ENCODE measurements around the gene USP7. TPM values are rescaled to one million over a fixed set of nuclear protein-coding genes. Genes with fewer than 3 reads are reported as not detected.
"Not testable (repeated sequence)": the region's sequence is repeated elsewhere in the genome, so short reads cannot be mapped to it uniquely, and the experiment has no call there.

Gene USP7
- total RNA-seq, 1 donor from 2014 or later, result 181 TPM

GRCh38 chr16:8929086-8929748 is 34.5 kb downstream of the USP7 start:
- intact Hi-C loops (cut with micrococcal nuclease), result no loop called here

- intact Hi-C loops (cut with micrococcal nuclease), result no loop called here
These were observed 35.2 kb downstream of the USP7 start for GRCh38 chr16:8928467-8928957.

GRCh38 chr16:8926827-8927226 is 36.9 kb downstream of the USP7 start:
- intact Hi-C loops (cut with micrococcal nuclease), result no loop called here

GRCh38 chr16:8925455-8925854 is 38.3 kb downstream of the USP7 start:
- intact Hi-C loops (cut with micrococcal nuclease), result no loop called here

- intact Hi-C loops (cut with micrococcal nuclease), result no loop called here
These were observed 39.5 kb downstream of the USP7 start for GRCh38 chr16:8924214-8924613.

GRCh38 chr16:8923199-8923598 is 40.5 kb downstream of the USP7 start:
- intact Hi-C loops (cut with micrococcal nuclease), result no loop called here

GRCh38 chr16:8921347-8921984 is 42.2 kb downstream of the USP7 start:
- intact Hi-C loops (cut with micrococcal nuclease), result no loop called here

- intact Hi-C loops (cut with micrococcal nuclease), result no loop called here
These were observed 42.9 kb downstream of the USP7 start for GRCh38 chr16:8920645-8921346.

GRCh38 chr16:8919934-8920462 is 43.7 kb downstream of the USP7 start:
- intact Hi-C loops (cut with micrococcal nuclease), result loop anchor here (1.0 kb wide), 1 partner anchor 16 kb away; no protein-coding TSS in a partner anchor

- intact Hi-C loops (cut with micrococcal nuclease), result loop anchor here (1.0 kb wide), 1 partner anchor 17 kb away; no protein-coding TSS in a partner anchor
These were observed 44.4 kb downstream of the USP7 start for GRCh38 chr16:8919089-8919933.

- intact Hi-C loops (cut with micrococcal nuclease), result not testable (repeated sequence)
These were observed 46.4 kb downstream of the USP7 start for GRCh38 chr16:8917336-8917735.

- intact Hi-C loops (cut with micrococcal nuclease), result no loop called here
These were observed 47.0 kb downstream of the USP7 start for GRCh38 chr16:8916541-8917225.

- intact Hi-C loops (cut with micrococcal nuclease), result no loop called here
These were observed 47.9 kb downstream of the USP7 start for GRCh38 chr16:8915722-8916301.

- intact Hi-C loops (cut with micrococcal nuclease), result no loop called here
These were observed 49.6 kb downstream of the USP7 start for GRCh38 chr16:8914098-8914497.

- intact Hi-C loops (cut with micrococcal nuclease), result no loop called here
These were observed 50.9 kb downstream of the USP7 start for GRCh38 chr16:8912793-8913192.

- intact Hi-C loops (cut with micrococcal nuclease), result no loop called here
These were observed 52.9 kb downstream of the USP7 start for GRCh38 chr16:8910811-8911210.

GRCh38 chr16:8908810-8909468 is 54.8 kb downstream of the USP7 start:
- intact Hi-C loops (cut with micrococcal nuclease), result loop anchor here (1.0 to 5.0 kb wide), 2 partner anchors 27 to 183 kb away; partner anchors contain the start of gene HAPSTR1

GRCh38 chr16:8907096-8907495 is 56.6 kb downstream of the USP7 start:
- intact Hi-C loops (cut with micrococcal nuclease), result loop anchor here (5.0 kb wide), 1 partner anchor 185 kb away; the partner anchor contains the start of gene HAPSTR1

Data from T-helper 1 cell treated with Interleukin-12 subunit alpha and Interleukin-12 subunit beta and Interleukin-4 antibody, amounts not matched to agents 30 ng/mL and 1 ng/mL, for 36 hours (primary cell).